Brain microvascular endothelial cell (primary cell): Measurements from ENCODE around the gene OTP.

Experiments used
- DNase-seq: peaks from one replicate; pipeline ENCODE4 v3.0.0-alpha.2; 2020
- H3K27ac ChIP-seq: fragments of 250-450 bp; sonication (Bioruptor Pico); 2 replicates; pipeline ENCODE4 v1.5.1; 2020; ENCODE audit warnings: mild to moderate bottlenecking, moderate library complexity
- H3K27me3 ChIP-seq: fragments of 250-450 bp; sonication (Bioruptor Pico); replicated peaks from 2 replicates; pipeline ENCODE4 v1.5.1; 2020; ENCODE audit warnings: mild to moderate bottlenecking
- H3K36me3 ChIP-seq: fragments of 250-450 bp; sonication (Bioruptor Pico); replicated peaks from 2 replicates; pipeline ENCODE4 v1.5.1; 2020; ENCODE audit warnings: mild to moderate bottlenecking
- H3K4me3 ChIP-seq: 2 replicates; pipeline ENCODE4 v1.5.1; 2011; ENCODE audit warnings: low read depth, mild to moderate bottlenecking, control low read depth, low read length, moderate library complexity
- CTCF ChIP-seq: IDR thresholded peaks from 2 replicates; pipeline ENCODE4 v1.5.1; 2011; ENCODE audit warnings: low read depth, mild to moderate bottlenecking, moderate library complexity, low read length, control low read depth, inconsistent platforms; ENCODE audit errors: missing control alignments
- in situ Hi-C: cut with HindIII; loops from 2 replicates; pipeline ENCODE4 v1.10.0; 2017; ENCODE audit warnings: low sequenced_read_pairs, low pct_ligation_motif_present

The OTP gene

GRCh38 chr5:77636641-77637169 is 1.8 kb downstream of the OTP start:
- Histone ChIP-seq H3K27ac (no peak overlapping the region), H3K4me3 (no peak overlapping the region), H3K27me3 (peaks cover 84% of the 10 kb centered on the region), H3K36me3 (no peaks in the 10 kb centered on the region)
- DNase-seq: no peak
- in situ Hi-C loops: no loop called here
- TF ChIP-seq CTCF: no peak

- Histone ChIP-seq H3K36me3 (no peaks in the 10 kb centered on the region), H3K4me3 (no peak overlapping the region), H3K27me3 (peaks cover 85% of the 10 kb centered on the region), H3K27ac (no peak overlapping the region)
- in situ Hi-C loops: no loop called here
- no peak for DNase-seq
- no peak for TF ChIP-seq CTCF
These were observed 2.4 kb downstream of the OTP start for GRCh38 chr5:77635917-77636640.

- Histone ChIP-seq H3K27me3 (peaks cover 85% of the 10 kb centered on the region), H3K4me3 (no peak overlapping the region), H3K27ac (no peak overlapping the region), H3K36me3 (no peaks in the 10 kb centered on the region)
- in situ Hi-C loops: no loop called here
- no peak for TF ChIP-seq CTCF
- no peak for DNase-seq
These were observed 3.2 kb downstream of the OTP start for GRCh38 chr5:77635067-77635916.

- peaks cover 85% of the 10 kb centered on the region for H3K27me3 ChIP-seq
- DNase-seq: no peak
- H3K4me3 ChIP-seq: no peak overlapping the region
- in situ Hi-C loops: no loop called here
- no peak overlapping the region for H3K27ac ChIP-seq
- no peak for TF ChIP-seq CTCF
- H3K36me3 ChIP-seq: no peaks in the 10 kb centered on the region
These were observed 4.8 kb downstream of the OTP start for GRCh38 chr5:77633709-77634108.

GRCh38 chr5:77633207-77633675 is 5.3 kb downstream of the OTP start:
- in situ Hi-C loops: no loop called here
- Histone ChIP-seq H3K27me3 (peaks cover 83% of the 10 kb centered on the region), H3K36me3 (no peaks in the 10 kb centered on the region), H3K4me3 (no peak overlapping the region), H3K27ac (no peak overlapping the region)
- no peak for DNase-seq
- no peak for TF ChIP-seq CTCF
